K562 (cell line): ENCODE measurements around the gene MAML3. TPM values are rescaled to one million over a fixed set of nuclear protein-coding genes. Genes with fewer than 3 reads are reported as not detected.

ENCODE experiments used
- ATAC-seq: fragments of 200-7000 bp; cut with Tn5 transposase; 3 replicates; pipeline ENCODE4 v1.9.1; 2020; ENCODE audit warnings: moderate library complexity
- BruUV-seq: library from RNA; stranded (reverse); fragments of 400-500 nt; replicated peaks from 2 replicates; lab custom pipeline; 2021; lab: Mats Ljungman, UMichigan
- CTCF ChIA-PET: fragments of 300-600 bp; formaldehyde crosslinking; extraction: SDS; loops from one replicate; lab custom pipeline; 2021; ENCODE audit warnings: low intra/inter-chr PET ratio; lab: Yijun Ruan, JAX
- POLR2A ChIA-PET: fragments of 300-600, 350-650 bp; sonication (Branson Sonifier 250); formaldehyde crosslinking; extraction: SDS; loops from one replicate; lab custom pipeline; 2021; ENCODE audit warnings: antibody characterized with exemption, inconsistent platforms; lab: Yijun Ruan, JAX
- DNase-seq, 4 experiments: peaks; one replicate each; pipeline versions ENCODE4 v3.0.0 to v3.0.0-alpha.2; 2011 to 2018; ENCODE audit warnings: low spot score in 3 of 4, mixed read lengths in 3 of 4; ENCODE audit errors: extremely low read depth in 1 of 4
- FAIRE-seq: peaks from 2 replicates; lab custom pipeline; 2011; peaks lifted over from hg19 to GRCh38; lab: Jason Lieb, UNC
- H2AFZ ChIP-seq: 2 replicates; pipeline ENCODE4 v1.6.0; 2011; ENCODE audit warnings: low read depth, low read length, control low read depth, inconsistent platforms
- H3K27ac ChIP-seq: fragments of 200-600 bp; 3 replicates; pipeline ENCODE4 v1.8.0; 2011; ENCODE audit warnings: low read depth, mild to moderate bottlenecking, control low read depth, inconsistent platforms, low read length, moderate library complexity, mixed read lengths; ENCODE audit errors: extremely low read depth
- H3K27me3 ChIP-seq, 2 experiments: fragments of 300-600 bp in 1 of 2; 2 replicates in 1 of 2; 3 replicates in 1 of 2; pipeline versions ENCODE4 v1.6.0 to v1.8.0; 2011; ENCODE audit warnings: inconsistent platforms in 2 of 2, low read length in 2 of 2, mild to moderate bottlenecking in 1 of 2, mixed read lengths in 1 of 2, moderate library complexity in 1 of 2; ENCODE audit not compliant: control insufficient read depth in 2 of 2, insufficient read depth in 2 of 2
- H3K36me3 ChIP-seq: fragments of 300-600 bp; 3 replicates; pipeline ENCODE4 v1.8.0; 2011; ENCODE audit warnings: mild to moderate bottlenecking, low read length, inconsistent platforms; ENCODE audit not compliant: control insufficient read depth, insufficient read depth
- H3K4me1 ChIP-seq, 2 experiments: fragments of 200-600 bp in 1 of 2; replicated peaks in 1 of 2; 2 replicates in 1 of 2; 3 replicates in 1 of 2; pipeline versions ENCODE4 v1.5.1 to v1.8.0; 2011; ENCODE audit warnings: inconsistent platforms in 2 of 2, low read length in 2 of 2, mild to moderate bottlenecking in 1 of 2, mixed read lengths in 1 of 2, moderate library complexity in 1 of 2; ENCODE audit not compliant: control insufficient read depth in 2 of 2, insufficient read depth in 2 of 2
- H3K4me2 ChIP-seq: 2 replicates; pipeline ENCODE4 v1.6.1; 2011; ENCODE audit warnings: low read length, control low read depth, inconsistent platforms, mixed read lengths; ENCODE audit not compliant: insufficient read depth
- H3K4me3 ChIP-seq: fragments of 200-600 bp; sonication (generic), shearing (Covaris generic); 2 replicates; pipeline ENCODE4 v1.5.1; 2016; ENCODE audit warnings: control low read depth, inconsistent platforms
- H3K79me2 ChIP-seq: fragments of 200-600 bp; 3 replicates; pipeline ENCODE4 v1.8.0; 2011; ENCODE audit warnings: low read length, inconsistent platforms; ENCODE audit not compliant: control insufficient read depth, insufficient read depth
- H3K9ac ChIP-seq, 2 experiments: 2 replicates each; pipeline versions ENCODE4 v1.6.0 to v1.6.1; 2011; ENCODE audit warnings: low read depth in 2 of 2, low read length in 2 of 2, control low read depth in 1 of 2, inconsistent platforms in 1 of 2, mild to moderate bottlenecking in 1 of 2, mixed read lengths in 1 of 2; ENCODE audit not compliant: insufficient read depth in 1 of 2
- H3K9me1 ChIP-seq: one replicate; pipeline ENCODE4 v1.6.0; 2011; ENCODE audit warnings: inconsistent platforms, mild to moderate bottlenecking, low read length, moderate library complexity; ENCODE audit not compliant: control insufficient read depth, insufficient read depth
- H3K9me3 ChIP-seq: replicated peaks from 2 replicates; pipeline ENCODE4 v1.5.1; 2011; ENCODE audit warnings: low read depth, low read length, inconsistent platforms; ENCODE audit not compliant: control insufficient read depth, insufficient read depth
- H4K20me1 ChIP-seq: replicated peaks from 2 replicates; pipeline ENCODE4 v1.6.1; 2011; ENCODE audit warnings: low read length, inconsistent platforms, mixed read lengths; ENCODE audit not compliant: control insufficient read depth, insufficient read depth
- EGR1 ChIP-seq: fragments of 450-650 bp; conservative IDR thresholded peaks from 2 replicates; pipeline ENCODE4 v1.6.1; 2017; ENCODE audit warnings: mild to moderate bottlenecking
- RBM17 ChIP-seq: fragments of 200-400 bp; formaldehyde crosslinking; IDR thresholded peaks from 2 replicates; pipeline ENCODE4 v1.6.1; 2017; ENCODE audit warnings: low read depth, mild to moderate bottlenecking, low read length, borderline replicate concordance
- TBL1XR1 ChIP-seq, 2 experiments: IDR thresholded peaks; 2 replicates each; pipeline ENCODE4 v1.6.1; 2012; ENCODE audit warnings: improper control_type of control experiment in 2 of 2, low read length in 2 of 2, mild to moderate bottlenecking in 1 of 2
- ZBED1 ChIP-seq: IDR thresholded peaks from 2 replicates; pipeline ENCODE4 v1.6.1; 2014
- ZC3H8 ChIP-seq: fragments of 450-650 bp; IDR thresholded peaks from 2 replicates; pipeline ENCODE4 v1.6.1; 2017
- WGBS: fragments of 100-300 bp; shearing (Covaris generic); methylation state at CpG from one replicate; pipeline ENCODE4 v1.1.6; 2016; ENCODE audit warnings: low coverage, mixed read lengths; ENCODE audit not compliant: insufficient coverage; ENCODE audit errors: missing lambda C conversion rate; 5-methylcytosine and 5-hydroxymethylcytosine counted together
- in situ Hi-C: fragments of 300-500 bp; cut with MboI; formaldehyde crosslinking; loops from 4 replicates; pipeline ENCODE4 v1.15.0; 2018; ENCODE audit warnings: inconsistent platforms, mixed read lengths
- intact Hi-C: fragments of 100-400 bp; cut with micrococcal nuclease; formaldehyde crosslinking; loops from 2 replicates; pipeline ENCODE4 v1.14.2; 2022
- polyA plus RNA-seq, 8 experiments: library from polyadenylated mRNA; depleted of rRNA in 4 of 8; stranded (reverse) in 5 of 8; unstranded in 3 of 8; fragments of >200 nt; fragmentation: Nextera tagmentation in 2 of 8; fragmentation: Illumina TruSeq in 1 of 8; extraction: Ambion mirVana in 2 of 8; extraction: Trizol in 1 of 8; gene quantifications; 2 replicates each; pipeline versions ENCODE4 v1.2.1 to v1.2.3, GENCODE V29; 2011 to 2014; ENCODE audit warnings: inconsistent platforms in 1 of 8, missing spikeins in 1 of 8
- total RNA-seq, 7 experiments: library from RNA; depleted of rRNA in 6 of 7; stranded (reverse); fragments of >200 nt in 6 of 7; fragmentation: Illumina TruSeq in 2 of 7; extraction: Trizol in 2 of 7; gene quantifications; 2 replicates each; pipeline versions ENCODE4 v1.2.1 to v1.2.3, GENCODE V29; 2011 to 2021; ENCODE audit warnings: low replicate concordance in 1 of 7
- TF ChIP-seq, protein P1 (sequence below): fragments of 250-450 bp; sonication (Bioruptor Pico); IDR thresholded peaks from 2 replicates; pipeline ENCODE4 v1.5.0; 2020; ENCODE audit warnings: mild to moderate bottlenecking

Gene MAML3
- total and polyA plus RNA-seq, 9 of the 15 experiments (the other 6 are each of a cell fraction or from before 2014, with no cell fraction given), result 0.01 to 0.55 (median 0.25) TPM

DNA sequence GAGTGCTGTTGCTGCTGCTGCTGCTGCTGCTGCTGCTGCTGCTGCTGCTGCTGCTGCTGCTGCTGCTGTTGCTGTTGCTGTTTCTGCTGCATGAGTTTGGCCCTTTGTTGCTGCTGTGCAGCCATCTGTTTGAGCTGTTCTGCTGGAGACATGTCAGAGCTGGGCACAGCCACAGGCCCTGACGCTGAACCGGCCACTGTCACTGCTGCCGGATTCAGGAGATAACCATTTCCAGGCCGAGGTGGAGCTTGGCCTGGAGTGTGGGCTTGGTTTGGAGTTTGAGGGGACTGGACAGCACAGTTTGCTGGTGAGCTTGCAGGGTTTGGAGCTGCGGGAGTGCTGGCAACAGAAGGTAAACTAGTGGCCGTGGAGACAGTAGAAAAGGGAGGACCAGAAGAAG, 264.1 kb downstream of the MAML3 start:
- CTCF ChIA-PET, result no interaction called here
- Histone ChIP-seq H3K27ac (no peak overlapping the region), H3K4me2 (no peak overlapping the region), H3K9ac (no peak overlapping the region), H3K27me3 (peaks cover 13 to 14% of the 10 kb centered on the region in 2 experiments; a peak in 4 of 5 replicates), H3K4me3 (no peak overlapping the region), H3K9me1 (no peaks in the 10 kb centered on the region), H4K20me1 (no peaks in the 10 kb centered on the region), H2AFZ (no peak overlapping the region), H3K9me3 (no peaks in the 10 kb centered on the region), H3K79me2 (no peaks in the 10 kb centered on the region), H3K4me1 (no peaks in the 10 kb centered on the region), H3K36me3 (no peaks in the 10 kb centered on the region)
- FAIRE-seq (no peak), DNase-seq (no peak), ATAC-seq (no peak)
- in situ Hi-C loops (no loop called here), intact Hi-C loops (no loop called here)
- WGBS, result 0% methylated on average over 6 of the region's 6 CpGs
- no TSS peak for BruUV-seq
- POLR2A ChIA-PET, result no interaction called here
- TF ChIP-seq, protein P1, sequence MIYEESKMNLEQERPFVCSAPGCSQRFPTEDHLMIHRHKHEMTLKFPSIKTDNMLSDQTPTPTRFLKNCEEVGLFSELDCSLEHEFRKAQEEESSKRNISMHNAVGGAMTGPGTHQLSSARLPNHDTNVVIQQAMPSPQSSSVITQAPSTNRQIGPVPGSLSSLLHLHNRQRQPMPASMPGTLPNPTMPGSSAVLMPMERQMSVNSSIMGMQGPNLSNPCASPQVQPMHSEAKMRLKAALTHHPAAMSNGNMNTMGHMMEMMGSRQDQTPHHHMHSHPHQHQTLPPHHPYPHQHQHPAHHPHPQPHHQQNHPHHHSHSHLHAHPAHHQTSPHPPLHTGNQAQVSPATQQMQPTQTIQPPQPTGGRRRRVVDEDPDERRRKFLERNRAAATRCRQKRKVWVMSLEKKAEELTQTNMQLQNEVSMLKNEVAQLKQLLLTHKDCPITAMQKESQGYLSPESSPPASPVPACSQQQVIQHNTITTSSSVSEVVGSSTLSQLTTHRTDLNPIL (CRISPR knock-in tag), result no peak
- TF ChIP-seq ZC3H8, result no peak
- TF ChIP-seq TBL1XR1 (IDR thresholded peaks at IDR 0.05; ENCODE audit: low read length in 2 of 2), result no peak

DNA sequence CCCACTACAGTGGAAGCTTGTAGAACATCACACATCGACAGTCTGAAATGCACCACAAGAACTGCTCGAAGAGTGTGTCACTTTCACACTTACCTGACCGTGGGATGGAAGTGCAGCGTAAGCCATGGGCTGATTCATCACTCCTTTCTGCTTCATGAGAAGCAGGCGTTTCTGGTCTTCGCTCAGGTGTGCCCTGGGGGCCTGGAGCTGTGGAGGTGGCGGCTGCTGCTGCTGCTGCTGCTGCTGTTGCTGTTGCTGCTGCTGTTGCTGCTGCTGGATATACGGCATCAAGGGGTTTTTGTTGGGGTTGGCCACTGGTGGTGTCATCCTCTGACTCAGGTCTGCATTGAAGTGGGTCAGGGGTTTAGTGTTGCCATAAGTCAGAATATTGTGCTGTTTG, 264.7 kb downstream of the MAML3 start:
- FAIRE-seq (no peak), ATAC-seq (no peak), DNase-seq (no peak)
- TF ChIP-seq ZBED1 (no peak), RBM17 (no peak), EGR1 (no peak)
- no peaks in the 10 kb centered on the region for H3K9me1 ChIP-seq
- in situ Hi-C loops, result no loop called here
- H2AFZ ChIP-seq, result no peak overlapping the region
- H3K4me2 ChIP-seq, result no peak overlapping the region
- no peak overlapping the region for H3K9ac ChIP-seq
- no peak overlapping the region for H3K27ac ChIP-seq
- H3K4me3 ChIP-seq, result no peak overlapping the region
- BruUV-seq, result no TSS peak
- peaks cover 12 to 14% of the 10 kb centered on the region in 2 experiments for H3K27me3 ChIP-seq
- H3K9me3 ChIP-seq, result no peaks in the 10 kb centered on the region
- H3K4me1 ChIP-seq, result no peaks in the 10 kb centered on the region
- H3K79me2 ChIP-seq, result no peaks in the 10 kb centered on the region
- intact Hi-C loops, result no loop called here
- ChIA-PET POLR2A (no interaction called here), CTCF (no interaction called here)
- no peaks in the 10 kb centered on the region for H4K20me1 ChIP-seq
- H3K36me3 ChIP-seq, result no peaks in the 10 kb centered on the region
- 1% methylated on average over 8 of the region's 8 CpGs for WGBS
